ENCODE measurements around the gene THEMIS.

Gene THEMIS

DNA sequence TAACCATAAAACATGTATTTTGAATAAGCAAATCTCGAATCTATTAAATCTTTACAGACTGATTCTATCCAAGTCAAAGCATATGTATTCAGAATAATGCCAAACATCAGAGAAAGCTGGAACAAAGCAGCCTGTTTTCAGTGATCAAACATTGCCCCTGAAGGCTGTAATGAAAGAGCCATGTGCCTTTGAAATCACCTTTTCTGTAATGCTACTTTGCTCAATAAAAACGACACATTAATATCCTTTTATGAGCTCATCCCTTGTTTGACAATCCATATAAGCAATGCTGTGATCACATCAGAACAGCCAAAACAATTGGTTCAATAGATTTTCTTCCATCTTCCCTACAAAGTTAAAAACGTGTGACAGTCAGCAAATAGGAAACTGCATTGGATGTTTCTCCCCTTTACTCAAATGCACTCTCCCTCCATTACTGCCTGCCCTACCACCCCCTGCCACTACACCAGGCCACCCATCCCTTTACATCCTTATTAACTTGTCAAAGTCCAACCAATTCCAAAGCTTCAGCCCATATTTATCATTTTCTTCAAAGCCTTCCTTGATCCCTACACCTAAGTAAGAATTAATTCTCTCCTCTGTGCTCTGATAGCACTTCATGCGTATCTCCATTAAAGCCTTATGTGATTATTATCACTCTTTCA, 42.0 kb downstream of the THEMIS start:
- no peak overlapping the region for H3K27ac ChIP-seq (replicated peaks)
- H3K27me3 ChIP-seq (ENCODE audit: insufficient read depth, poor library complexity, severe bottlenecking) = no peaks in the 10 kb centered on the region
- DNase-seq (ENCODE audit: low read depth in 1 of 2, low spot score in 1 of 2) = no peak
- no peak overlapping the region for H3K4me3 ChIP-seq (replicated peaks; ENCODE audit: insufficient read depth, low read length)
- TF ChIP-seq, protein P1, sequence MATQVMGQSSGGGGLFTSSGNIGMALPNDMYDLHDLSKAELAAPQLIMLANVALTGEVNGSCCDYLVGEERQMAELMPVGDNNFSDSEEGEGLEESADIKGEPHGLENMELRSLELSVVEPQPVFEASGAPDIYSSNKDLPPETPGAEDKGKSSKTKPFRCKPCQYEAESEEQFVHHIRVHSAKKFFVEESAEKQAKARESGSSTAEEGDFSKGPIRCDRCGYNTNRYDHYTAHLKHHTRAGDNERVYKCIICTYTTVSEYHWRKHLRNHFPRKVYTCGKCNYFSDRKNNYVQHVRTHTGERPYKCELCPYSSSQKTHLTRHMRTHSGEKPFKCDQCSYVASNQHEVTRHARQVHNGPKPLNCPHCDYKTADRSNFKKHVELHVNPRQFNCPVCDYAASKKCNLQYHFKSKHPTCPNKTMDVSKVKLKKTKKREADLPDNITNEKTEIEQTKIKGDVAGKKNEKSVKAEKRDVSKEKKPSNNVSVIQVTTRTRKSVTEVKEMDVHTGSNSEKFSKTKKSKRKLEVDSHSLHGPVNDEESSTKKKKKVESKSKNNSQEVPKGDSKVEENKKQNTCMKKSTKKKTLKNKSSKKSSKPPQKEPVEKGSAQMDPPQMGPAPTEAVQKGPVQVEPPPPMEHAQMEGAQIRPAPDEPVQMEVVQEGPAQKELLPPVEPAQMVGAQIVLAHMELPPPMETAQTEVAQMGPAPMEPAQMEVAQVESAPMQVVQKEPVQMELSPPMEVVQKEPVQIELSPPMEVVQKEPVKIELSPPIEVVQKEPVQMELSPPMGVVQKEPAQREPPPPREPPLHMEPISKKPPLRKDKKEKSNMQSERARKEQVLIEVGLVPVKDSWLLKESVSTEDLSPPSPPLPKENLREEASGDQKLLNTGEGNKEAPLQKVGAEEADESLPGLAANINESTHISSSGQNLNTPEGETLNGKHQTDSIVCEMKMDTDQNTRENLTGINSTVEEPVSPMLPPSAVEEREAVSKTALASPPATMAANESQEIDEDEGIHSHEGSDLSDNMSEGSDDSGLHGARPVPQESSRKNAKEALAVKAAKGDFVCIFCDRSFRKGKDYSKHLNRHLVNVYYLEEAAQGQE (IDR thresholded peaks at IDR 0.05; ENCODE audit: insufficient replicate concordance, low read depth) = no peak
- TF ChIP-seq GABPA (IDR thresholded peaks at IDR 0.05; ENCODE audit: low read depth) (no peak), SPI1 (IDR thresholded peaks at IDR 0.05; ENCODE audit: borderline replicate concordance, low read depth) (no peak), POLR2AphosphoS5 (IDR thresholded peaks at IDR 0.05; ENCODE audit: low read depth) (no peak)
- TF ChIP-seq, protein P2, sequence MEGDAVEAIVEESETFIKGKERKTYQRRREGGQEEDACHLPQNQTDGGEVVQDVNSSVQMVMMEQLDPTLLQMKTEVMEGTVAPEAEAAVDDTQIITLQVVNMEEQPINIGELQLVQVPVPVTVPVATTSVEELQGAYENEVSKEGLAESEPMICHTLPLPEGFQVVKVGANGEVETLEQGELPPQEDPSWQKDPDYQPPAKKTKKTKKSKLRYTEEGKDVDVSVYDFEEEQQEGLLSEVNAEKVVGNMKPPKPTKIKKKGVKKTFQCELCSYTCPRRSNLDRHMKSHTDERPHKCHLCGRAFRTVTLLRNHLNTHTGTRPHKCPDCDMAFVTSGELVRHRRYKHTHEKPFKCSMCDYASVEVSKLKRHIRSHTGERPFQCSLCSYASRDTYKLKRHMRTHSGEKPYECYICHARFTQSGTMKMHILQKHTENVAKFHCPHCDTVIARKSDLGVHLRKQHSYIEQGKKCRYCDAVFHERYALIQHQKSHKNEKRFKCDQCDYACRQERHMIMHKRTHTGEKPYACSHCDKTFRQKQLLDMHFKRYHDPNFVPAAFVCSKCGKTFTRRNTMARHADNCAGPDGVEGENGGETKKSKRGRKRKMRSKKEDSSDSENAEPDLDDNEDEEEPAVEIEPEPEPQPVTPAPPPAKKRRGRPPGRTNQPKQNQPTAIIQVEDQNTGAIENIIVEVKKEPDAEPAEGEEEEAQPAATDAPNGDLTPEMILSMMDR (IDR thresholded peaks at IDR 0.05; ENCODE audit: insufficient read depth, low read length) = no peak

DNA sequence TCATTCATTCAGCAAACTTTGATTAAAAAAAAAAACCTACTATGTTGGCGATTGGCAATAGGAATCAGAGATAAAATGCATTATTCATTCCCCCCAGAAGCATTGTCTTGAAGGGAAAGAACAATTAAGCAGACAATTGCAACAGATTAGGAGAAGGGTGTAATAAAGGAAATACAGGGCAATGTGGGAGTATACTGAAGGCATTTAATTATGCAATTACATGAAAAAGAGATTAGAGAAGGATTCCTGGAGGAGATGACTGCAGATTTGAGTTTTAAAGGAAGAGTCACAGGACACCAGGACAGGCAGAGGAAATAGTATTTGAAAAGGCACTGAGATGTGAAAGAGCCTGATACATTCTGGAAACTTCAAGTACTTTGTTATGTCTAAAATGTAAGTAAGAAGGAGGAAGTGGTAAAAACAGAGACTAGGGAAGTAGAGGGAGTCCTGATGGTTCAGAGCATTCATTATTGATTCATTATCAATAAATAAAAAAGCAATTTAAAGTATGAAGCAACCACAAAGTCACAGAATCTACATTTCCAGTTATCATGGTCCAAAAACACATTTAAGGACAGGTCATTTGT, 43.7 kb downstream of the THEMIS start:
- Histone ChIP-seq H3K27me3 (ENCODE audit: insufficient read depth, poor library complexity, severe bottlenecking) (no peaks in the 10 kb centered on the region), H3K4me3 (replicated peaks; ENCODE audit: insufficient read depth, low read length) (no peak overlapping the region), H3K27ac (replicated peaks) (no peak overlapping the region)
- TF ChIP-seq, protein P2 (IDR thresholded peaks at IDR 0.05; ENCODE audit: insufficient read depth, low read length) = no peak
- no peak for TF ChIP-seq GABPA (IDR thresholded peaks at IDR 0.05; ENCODE audit: low read depth)
- TF ChIP-seq, protein P1 (IDR thresholded peaks at IDR 0.05; ENCODE audit: insufficient replicate concordance, low read depth) = no peak
- no peak for TF ChIP-seq POLR2AphosphoS5 (IDR thresholded peaks at IDR 0.05; ENCODE audit: low read depth)
- TF ChIP-seq SPI1 (IDR thresholded peaks at IDR 0.05; ENCODE audit: borderline replicate concordance, low read depth) = no peak
- no peak for DNase-seq (ENCODE audit: low read depth in 1 of 2, low spot score in 1 of 2)

DNA sequence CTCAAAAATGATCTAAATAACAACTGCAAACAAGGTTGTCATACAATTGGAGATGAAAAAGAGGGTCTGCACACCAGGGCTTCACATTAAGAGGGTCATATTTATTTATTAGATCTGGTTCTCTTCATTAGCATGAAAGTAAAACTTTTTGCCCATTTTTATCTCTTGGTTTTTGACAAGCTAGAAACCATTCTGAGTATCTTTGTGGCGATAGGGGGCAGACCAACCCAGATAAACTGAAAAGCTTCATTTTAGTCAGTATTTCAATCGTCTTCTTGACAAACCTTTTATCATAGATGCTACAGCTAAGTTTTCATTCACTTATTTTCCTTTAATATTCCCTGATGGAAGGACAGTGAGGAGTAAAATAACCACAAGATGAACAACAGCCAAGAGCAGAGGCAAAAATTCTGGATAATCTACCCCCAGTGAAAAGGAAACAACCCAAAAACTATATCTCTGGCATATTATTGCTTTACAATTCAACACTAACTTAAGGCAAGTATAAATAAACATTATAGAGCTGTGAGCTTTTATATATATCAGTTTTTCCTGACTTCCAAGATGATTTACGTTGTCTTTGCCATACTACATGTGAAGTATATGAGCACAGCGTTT, 45.2 kb downstream of the THEMIS start:
- no peak overlapping the region for H3K4me3 ChIP-seq (replicated peaks; ENCODE audit: insufficient read depth, low read length)
- H3K27ac ChIP-seq (replicated peaks) = no peak overlapping the region
- DNase-seq (ENCODE audit: low read depth in 1 of 2, low spot score in 1 of 2) = no peak
- TF ChIP-seq POLR2AphosphoS5 (IDR thresholded peaks at IDR 0.05; ENCODE audit: low read depth) (no peak), SPI1 (IDR thresholded peaks at IDR 0.05; ENCODE audit: borderline replicate concordance, low read depth) (no peak), GABPA (IDR thresholded peaks at IDR 0.05; ENCODE audit: low read depth) (no peak)
- TF ChIP-seq, protein P1 (IDR thresholded peaks at IDR 0.05; ENCODE audit: insufficient replicate concordance, low read depth) = no peak
- TF ChIP-seq, protein P2 (IDR thresholded peaks at IDR 0.05; ENCODE audit: insufficient read depth, low read length) = no peak
- H3K27me3 ChIP-seq (ENCODE audit: insufficient read depth, poor library complexity, severe bottlenecking) = no peaks in the 10 kb centered on the region

All from HL-60 (cell line).